GM18873 (cell line): ENCODE measurements around the gene TICRR.

ENCODE experiments used
- ATAC-seq: cut with Tn5 transposase; IDR thresholded peaks from one replicate; pipeline ENCODE4 v1.9.1; 2021; ENCODE audit warnings: mild to moderate bottlenecking, moderate library complexity, moderate number of reproducible peaks; ENCODE audit not compliant: unreplicated experiment, low FRiP score

Gene TICRR

GRCh38 chr15:89649716-89650115, 74.4 kb downstream of the TICRR start:
- ATAC-seq, result no peak

- no peak for ATAC-seq
Measured at GRCh38 chr15:89652131-89652530, 76.9 kb downstream of the TICRR start.

GRCh38 chr15:89652666-89653065, 77.4 kb downstream of the TICRR start:
- ATAC-seq, result no peak

DNA sequence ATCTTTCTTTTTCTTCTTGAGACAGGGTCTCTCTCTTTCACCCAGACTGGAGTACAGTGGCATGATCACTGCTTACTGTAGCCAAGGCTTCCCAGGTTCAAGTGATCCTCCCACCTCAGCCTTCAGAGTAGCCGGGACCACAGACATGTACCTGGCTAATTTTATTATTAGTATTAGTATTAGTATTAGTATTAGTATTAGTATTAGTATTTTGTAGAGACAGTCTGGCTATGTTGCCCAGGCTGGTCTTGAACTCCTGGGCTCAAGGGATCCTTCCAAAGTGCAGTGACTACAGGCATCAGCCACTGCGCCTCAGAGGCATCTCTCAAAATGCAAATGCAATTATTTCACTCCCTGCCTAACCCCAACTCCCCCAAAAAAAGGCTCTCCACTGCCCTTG, 78.3 kb downstream of the TICRR start:
- no peak for ATAC-seq

DNA sequence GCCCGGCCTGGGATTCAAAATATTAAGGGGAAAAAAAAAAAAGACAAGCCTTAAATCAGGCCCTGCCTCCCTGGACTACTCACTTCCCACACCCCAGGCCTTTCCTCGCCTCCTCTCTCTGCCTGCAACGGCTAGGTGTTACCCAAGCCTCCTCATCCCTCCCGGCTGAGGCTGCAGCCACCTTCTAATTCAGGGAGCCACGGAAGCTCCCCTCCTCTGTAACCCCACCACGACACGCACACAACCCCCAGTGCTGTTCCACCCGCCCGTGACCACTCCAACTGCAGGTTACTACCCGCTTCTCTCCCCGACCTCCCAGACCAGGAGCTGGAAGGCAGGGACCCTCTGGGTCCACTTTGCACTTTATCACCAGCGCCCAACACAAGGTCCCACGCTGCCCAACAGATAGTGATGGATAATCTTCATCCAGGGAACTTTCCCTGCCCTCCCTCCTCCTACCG, 79.1 kb downstream of the TICRR start:
- ATAC-seq, result no peak

DNA sequence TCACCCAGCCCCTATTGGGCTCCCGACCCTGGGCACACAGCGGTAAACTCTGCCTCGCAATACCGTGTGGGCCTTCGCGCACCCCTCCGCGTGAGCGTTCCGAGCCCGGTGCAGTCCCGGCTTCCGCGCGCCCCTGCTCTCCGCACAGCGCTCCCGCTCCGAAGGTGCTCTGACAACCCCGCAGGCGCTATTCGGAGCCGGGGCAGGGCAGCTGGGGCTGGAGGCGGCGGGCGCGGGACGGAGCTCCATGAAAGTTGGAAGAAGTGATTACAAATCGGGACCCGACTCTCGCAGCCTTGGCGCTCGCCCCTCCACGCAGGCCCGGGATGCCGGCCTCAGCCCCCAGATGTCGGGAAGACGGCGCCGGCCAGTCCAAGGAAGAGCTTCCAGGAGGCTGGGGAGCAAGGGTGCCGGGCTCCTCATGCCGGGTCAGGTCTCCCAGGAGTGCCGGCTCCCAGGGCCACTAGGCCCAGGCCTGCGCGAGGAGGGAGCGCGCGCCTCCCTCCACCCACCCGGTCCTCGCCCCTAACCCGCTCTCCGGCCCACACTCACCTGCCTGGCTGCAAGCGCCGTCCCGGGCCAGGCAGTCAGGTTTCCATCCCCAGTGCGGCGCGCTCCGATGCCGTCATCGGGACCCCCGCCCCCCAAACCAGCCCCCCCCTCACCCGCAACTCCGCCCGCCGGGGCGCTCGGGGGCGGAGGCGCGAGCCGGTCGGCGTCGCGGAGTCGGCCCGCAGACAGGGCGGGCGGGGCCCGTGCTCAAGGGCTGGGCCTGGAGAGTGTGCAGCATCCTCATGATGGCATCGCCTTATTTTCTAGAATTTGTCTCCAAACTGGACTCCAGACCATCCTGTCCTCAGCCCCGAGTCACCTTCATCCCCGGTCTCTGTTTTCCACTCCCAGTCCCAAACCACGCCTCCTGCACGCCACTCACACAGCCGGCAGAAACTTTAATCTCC, 79.9 kb downstream of the TICRR start, which contains the start of gene KIF7:
TSS of gene KIF7 (minus strand) at position 621 of the 959 bp plus-strand sequence. CDS start 2,537 bp downstream, outside the sequence.
- ATAC-seq, result no peak

DNA sequence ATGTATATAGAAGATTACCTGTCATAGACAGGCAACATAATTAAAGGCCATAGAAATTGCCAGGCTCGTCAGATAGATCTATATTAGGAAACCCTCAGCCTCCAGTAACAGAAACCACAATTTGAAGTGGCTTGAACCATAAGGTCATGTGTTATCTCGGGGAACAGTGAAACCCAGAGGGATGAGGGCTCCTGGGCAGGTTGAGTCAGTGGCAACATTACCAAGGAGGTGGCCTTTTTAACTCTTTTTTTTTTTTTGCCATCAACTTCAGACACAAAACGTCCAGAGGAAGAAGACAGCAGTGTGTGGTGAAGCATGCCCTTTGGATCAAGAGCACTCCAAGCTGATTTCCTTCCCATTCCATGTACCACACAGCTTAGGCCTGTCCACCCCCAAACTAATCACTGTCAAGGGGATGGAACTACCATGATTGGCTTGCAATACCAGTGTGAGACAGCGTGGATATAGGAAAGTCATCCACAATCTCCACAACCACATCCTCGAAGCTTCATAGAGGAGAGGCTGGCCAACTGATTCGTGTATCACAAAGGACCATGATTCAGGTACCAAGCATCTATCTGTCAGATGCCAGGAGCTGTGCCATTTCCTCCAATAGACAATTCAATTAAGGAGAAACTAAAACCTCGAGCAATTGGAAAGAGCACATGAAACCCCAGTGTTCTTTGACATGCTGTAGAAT, 81.0 kb downstream of the TICRR start:
- ATAC-seq, result no peak

GRCh38 chr15:89657686-89658200, 82.5 kb downstream of the TICRR start:
- ATAC-seq, result no peak

DNA sequence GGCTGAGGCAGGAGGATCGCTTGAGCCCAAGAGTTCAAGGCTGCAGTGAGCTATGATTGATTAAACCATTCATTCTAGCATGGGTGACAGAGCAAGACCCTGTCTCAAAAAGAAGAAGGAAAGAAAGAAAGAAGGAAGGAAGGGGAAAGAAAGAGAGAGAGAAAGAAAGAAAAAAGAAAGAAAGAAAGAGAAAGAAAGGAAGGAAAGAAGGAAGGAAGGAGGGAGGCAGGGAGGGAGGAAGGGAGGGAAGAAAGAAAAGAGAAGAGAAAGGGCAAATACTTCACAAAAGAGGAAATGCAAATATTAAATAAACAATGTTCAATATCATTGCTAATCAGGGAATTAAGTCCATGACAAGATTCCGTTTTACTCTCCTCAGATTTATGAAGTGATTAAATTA, 84.0 kb downstream of the TICRR start:
- no peak for ATAC-seq

DNA sequence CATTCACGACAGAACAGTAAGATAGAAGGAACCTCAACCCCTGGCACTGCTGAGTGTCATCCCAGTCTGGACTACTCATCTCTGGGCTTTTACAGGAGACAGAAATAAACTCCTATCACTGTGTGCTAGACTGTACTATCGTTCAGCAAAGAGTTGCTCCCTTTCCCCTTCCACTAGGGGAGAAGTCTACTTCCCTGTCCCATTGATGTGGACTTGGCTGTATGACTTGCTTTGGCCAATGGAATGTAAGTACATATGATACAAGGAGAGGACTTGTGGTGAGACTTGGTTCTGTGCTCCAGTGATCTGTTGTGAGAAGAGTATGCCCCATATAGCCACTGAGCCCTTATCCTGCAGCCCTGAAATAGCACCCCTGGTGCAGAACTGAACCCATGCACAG, 85.3 kb downstream of the TICRR start:
- ATAC-seq, result no peak

GRCh38 chr15:89662893-89663626, 87.8 kb downstream of the TICRR start:
- no peak for ATAC-seq

DNA sequence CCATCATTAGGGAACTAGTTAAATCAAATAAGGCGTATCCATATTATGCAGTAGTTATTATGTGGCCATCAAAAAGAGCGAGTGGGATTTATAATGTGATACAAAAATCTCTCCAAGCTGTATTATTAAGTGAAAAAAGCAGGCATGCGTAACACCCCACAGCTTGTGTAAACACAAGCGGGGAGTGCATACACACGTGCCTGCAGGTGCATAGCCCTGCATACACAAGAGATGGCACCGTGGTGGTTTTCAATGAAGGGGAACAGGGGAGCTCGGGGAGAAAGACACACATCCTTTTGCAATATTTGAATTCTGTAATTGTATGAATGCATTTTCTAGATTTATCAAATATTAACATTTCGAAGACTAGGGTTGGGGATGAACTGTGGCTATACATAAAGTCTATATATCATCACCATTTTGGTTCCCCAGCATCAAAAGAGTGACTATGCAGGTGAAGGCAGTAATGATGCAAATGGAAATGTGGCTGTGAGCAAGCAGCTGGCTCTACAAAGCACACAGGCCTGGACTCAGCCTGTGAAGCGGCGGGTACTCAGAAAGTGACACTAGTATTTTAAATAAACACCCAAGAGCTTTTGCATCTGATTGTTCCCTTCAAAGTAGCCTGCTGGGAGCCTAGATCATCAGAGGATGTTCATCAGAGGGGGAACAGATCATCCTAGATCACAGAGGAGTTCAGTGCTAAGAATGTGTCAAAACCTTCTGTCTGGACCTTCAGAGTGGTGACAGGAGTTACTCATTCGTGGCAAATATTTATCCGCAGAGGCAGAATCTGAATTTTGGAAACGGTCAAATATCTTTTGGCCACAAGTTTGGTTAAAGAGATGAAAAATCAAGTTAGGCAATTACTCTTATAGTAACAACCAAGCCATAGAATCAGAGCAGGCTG, 89.4 kb downstream of the TICRR start:
- ATAC-seq, result no peak

GRCh38 chr15:89665449-89666181, 90.3 kb downstream of the TICRR start:
- no peak for ATAC-seq

GRCh38 chr15:89666184-89666857, 91.1 kb downstream of the TICRR start:
- no peak for ATAC-seq

- ATAC-seq, result no peak
Measured at GRCh38 chr15:89666858-89667705, 91.8 kb downstream of the TICRR start.

DNA sequence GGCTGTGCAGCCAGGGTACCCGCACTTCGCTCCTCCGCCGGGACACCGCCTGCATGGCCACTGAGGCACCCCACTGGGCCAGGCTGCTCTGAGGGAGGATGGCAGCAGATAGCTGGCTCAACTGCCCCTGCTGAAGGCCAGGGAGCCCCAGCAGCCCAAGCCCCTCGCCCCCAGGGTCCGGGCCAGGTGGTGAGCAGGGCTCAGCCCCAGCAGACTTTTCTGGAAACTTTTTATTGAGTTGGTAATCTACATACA, 92.4 kb downstream of the TICRR start:
- ATAC-seq, result no peak

DNA sequence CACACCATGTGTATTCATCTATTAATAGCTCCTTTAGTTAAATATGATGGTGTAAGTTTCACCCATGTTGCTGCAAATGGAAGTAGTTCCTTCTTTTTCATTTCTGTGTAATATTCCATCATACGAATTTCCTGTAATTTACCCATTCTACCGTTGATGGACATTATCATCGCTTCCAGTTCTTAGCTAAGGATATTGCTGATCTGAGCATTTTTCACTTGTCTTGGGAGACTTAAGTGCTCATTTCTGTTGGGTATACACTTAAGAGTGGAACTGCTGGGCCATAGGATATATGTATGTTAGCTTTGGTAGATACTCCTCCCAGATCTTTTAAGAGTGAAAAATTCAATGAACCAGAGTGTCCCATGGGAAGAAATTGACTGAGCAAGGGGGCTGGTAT, 92.9 kb downstream of the TICRR start:
- no peak for ATAC-seq
